ENCODE results near the gene SLC35F5. TPM values are rescaled to one million over a fixed set of nuclear protein-coding genes. Genes with fewer than 3 reads are reported as not detected.
"Not testable (repeated sequence)": the region's sequence is repeated elsewhere in the genome, so short reads cannot be mapped to it uniquely, and the experiment has no call there.

SLC35F5 gene
- total RNA-seq, 1 experiment from 2014 or later: 90.9 TPM

- DNase-seq (ENCODE audit: low spot score): peak; percentile 35
Observed at GRCh38 chr2:113755835-113756354, 547 bp downstream of the SLC35F5 start.

DNA sequence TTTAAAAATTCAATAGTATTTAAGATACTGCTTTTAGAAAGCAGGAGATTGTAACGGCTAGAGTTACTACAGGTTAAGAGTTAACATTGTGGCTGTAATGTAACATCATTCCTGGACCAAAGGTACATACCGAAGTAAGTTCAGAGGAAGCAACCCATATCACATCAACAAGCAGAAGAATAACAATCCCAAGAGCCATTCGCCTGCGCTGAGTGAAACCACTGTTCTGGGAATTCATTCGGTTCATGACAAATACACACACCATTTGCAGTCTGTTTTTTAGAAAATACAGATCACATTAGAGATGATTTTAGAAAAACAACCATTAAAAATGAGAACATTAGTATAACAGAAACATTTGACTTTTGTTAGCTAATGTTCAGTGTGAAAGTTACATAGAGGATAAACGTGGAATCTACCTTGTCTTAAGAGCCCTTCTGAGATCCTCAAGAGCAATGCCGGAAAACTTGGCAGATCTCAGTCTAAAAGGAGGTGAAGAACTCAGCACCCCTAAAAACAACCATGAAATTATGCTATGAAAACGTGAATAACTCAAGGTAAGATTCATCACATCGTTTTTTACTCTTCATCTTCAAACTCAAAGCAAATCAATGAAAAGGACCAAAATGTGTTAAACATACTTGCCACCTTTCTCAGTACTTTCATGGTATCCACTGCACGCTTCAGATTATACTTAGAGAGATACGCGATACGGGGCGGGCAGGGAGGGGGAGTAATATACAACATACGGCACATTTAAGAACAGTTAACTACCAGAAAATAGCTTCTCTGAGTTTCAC lies 1.2 kb downstream of the SLC35F5 start:
- no peak for DNase-seq (ENCODE audit: low spot score)

DNA sequence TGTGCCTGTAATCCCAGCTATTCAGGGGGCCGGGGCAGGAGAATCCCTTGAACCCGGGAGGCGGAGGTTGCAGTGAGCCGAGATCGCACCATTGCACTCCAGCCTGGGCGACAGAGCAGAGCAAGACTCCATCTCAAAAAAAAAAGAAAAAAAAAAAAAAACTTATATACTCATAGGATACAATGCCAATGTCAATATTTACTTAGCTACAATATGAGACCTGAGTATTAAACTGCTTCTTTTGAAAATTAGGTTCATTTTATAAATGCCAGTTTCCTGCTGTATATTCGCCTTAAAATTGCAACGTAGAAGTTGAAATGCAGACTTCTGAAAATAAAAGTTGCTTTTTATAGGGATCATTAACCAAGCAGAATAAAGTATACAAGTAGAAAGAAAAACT lies 2.3 kb downstream of the SLC35F5 start:
- DNase-seq (ENCODE audit: low spot score): no peak

GRCh38 chr2:113750385-113750784 lies 6.1 kb downstream of the SLC35F5 start:
- DNase-seq (ENCODE audit: low spot score): no peak

DNA sequence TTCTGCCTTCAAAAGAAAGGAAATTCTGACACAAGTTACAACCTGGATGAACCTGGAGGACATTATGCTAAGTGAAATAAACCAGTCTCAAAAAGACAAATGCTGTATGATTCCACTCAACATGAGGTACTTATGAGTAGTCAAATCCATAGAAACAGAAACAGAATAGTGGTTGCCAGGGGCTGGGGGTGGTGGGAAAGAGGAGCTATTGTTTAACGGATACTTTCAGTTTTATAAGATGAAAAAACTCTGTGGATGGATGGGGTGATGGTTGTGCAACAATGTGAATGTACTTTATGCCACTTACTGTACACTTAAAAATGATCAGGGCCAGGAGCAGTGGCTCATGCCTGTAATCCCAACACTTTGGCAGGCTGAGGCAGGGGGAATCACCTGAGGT lies 15.4 kb downstream of the SLC35F5 start:
- DNase-seq (ENCODE audit: low spot score): no peak

DNA sequence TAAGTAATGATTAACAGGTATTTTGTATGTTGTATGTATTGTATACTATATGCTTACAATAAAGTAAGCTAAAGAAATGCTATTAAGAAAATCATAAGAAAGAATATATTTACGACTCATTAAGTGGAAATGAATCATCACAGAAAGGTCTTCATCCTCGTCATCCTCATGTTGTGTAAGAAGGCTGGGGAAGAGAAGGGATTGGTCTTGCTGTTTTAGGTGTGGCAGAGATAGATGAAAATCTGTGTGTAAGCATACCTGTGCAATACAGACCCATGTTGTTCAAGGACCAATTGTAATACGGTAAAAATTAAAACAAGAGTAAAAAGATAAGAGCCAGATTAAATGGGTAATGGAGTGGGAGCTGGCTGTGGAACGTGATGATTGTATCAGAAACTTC lies 16.6 kb downstream of the SLC35F5 start:
- DNase-seq (ENCODE audit: low spot score): no peak

DNA sequence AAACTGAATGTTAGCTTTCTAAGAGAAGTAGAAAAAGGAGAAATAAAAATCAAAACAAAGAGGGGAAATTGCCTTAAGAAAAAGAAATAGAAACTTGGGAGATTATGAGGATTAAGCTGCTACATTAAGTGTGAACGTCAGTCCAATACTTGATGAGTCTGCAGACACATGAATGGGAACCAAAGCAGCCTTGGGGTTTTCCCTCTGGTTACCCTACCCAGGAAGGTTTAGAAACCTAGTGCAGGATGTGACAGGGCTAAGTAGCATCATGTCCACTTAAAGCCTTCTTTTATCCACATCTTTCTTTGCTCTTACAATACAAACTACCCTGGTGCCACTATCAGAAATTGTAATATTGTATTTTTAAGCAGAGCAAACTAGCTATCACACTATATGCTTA lies 22.3 kb downstream of the SLC35F5 start:
- no peak for DNase-seq (ENCODE audit: low spot score)

- DNase-seq (ENCODE audit: low spot score): no peak
Observed at GRCh38 chr2:113724010-113724409, 32.4 kb downstream of the SLC35F5 start.

DNA sequence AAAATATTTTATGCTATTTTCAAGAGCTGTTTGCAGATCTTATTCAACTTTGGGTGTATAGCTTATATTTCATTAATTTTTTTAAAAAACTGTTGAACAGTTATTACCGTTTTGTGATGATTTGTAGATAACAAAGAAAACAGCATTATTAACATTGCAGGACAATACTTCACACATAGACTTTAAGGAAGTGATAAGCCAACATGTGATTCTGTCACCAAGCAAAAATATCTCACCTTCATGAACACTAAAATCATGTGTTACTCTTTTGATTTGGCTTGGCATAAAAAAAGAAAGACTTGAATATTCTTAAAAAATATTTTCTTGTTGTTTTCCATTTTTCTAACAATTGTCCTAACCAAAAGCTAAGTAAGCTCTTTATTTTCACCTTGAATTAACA lies 33.0 kb downstream of the SLC35F5 start:
- no peak for DNase-seq (ENCODE audit: low spot score)

- DNase-seq (ENCODE audit: low spot score): no peak
Observed at GRCh38 chr2:113720167-113720566, 36.3 kb downstream of the SLC35F5 start.

GRCh38 chr2:113716291-113716690 lies 40.2 kb downstream of the SLC35F5 start:
- DNase-seq (ENCODE audit: low spot score): no peak

- DNase-seq (ENCODE audit: low spot score): no peak
Observed at GRCh38 chr2:113712941-113713340, 43.5 kb downstream of the SLC35F5 start.

- no peak for DNase-seq (ENCODE audit: low spot score)
Observed at GRCh38 chr2:113711851-113712250, 44.6 kb downstream of the SLC35F5 start.

- no peak for DNase-seq (ENCODE audit: low spot score)
Observed at GRCh38 chr2:113709022-113709421, 47.4 kb downstream of the SLC35F5 start.

GRCh38 chr2:113707106-113707505 lies 49.3 kb downstream of the SLC35F5 start:
- DNase-seq (ENCODE audit: low spot score): no peak

DNA sequence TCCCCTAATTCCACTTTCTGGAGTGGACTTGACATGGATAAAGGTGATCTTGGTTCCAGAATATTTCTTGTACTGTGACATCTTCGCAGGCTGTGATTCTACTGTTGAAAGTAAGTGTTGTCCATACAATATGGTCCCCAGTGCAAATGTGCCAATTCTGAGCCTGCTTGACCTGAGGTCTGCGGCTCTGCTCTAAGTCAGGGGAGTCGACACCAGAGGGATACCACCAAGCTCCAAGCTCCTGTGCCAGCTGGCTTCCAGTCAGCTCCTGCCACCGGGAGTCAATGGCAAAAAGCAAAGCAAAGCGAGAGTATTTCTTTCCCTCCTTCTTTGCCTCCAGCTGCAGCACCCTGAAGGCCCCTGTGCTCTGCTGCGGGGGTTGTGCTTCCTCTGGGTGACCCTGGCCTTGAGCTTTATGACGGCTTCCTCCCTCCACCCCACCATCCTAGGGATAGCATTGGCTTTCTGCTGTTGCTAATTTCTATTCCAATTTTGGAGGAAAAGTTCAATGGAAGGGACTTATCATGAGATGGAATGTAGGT lies 50.4 kb downstream of the SLC35F5 start:
- DNase-seq (ENCODE audit: low spot score): no peak

DNA sequence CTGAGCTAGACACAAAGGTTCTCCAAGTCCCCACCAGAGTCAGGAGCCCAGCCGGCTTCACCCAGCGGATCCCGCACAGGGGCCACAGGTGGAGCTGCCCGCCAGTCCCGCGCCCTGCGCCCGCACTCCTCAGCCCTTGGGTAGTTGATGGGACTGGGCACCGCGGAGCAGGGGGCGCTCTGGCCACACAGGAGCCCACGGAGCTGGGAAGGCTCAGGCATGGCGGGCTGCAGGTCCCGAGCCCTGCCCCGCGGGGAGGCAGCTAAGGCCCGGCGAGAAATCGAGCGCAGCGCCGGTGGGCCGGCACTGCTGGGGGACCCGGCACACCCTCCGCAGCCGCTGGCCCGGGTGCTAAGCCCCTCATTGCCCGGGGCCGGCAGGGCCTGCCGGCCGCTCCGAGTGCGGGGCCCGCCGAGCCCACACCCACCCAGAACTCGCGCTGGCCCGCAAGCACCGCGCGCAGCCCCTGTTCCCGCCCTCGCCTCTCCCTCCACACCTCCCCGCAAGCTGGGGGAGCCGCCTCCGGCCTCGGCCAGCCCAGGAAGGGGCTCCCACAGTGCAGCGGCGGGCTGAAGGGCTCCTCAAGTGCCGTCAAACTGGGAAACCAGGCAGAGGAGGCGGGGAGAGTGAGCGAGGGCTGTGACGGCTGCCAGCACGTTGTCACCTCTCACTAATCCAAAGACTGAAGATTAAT lies 52.0 kb downstream of the SLC35F5 start:
- not testable (repeated sequence) for DNase-seq (ENCODE audit: low spot score)

GRCh38 chr2:113703386-113704299 lies 52.8 kb downstream of the SLC35F5 start:
- DNase-seq (ENCODE audit: low spot score): no peak

DNA sequence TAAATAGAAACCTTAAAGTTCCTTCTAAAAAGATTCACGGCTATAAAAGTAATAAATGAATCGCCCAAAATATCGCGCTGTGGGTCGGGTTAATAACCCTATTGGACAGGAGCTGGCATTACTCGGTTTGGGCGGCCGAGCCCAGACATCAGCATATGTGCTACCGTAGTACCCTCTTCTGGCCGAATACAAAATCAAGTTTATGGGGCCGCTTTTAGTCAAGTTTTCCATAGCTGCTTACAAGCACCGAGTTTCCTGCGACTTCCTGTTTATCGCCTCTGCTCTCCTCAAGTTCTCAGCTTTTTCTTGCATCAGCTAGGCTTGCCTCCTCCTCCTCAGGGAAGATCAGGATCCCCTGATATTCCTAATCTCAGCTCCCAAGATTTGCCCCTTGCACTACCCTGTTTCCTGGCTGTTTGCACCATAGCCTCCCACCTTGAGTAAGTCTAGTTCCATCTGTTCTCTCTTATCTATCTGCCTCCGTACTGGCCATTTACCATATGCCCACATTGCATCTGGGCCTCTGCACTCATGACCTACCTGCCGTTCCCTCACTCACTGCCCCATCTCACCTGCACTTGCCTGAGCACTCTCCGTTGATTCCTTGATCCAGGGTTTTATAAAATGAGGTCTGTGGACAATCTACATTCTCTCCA lies 56.1 kb downstream of the SLC35F5 start:
- DNase-seq (ENCODE audit: low spot score): peak; percentile 79

- DNase-seq (ENCODE audit: low spot score): no peak
Observed at GRCh38 chr2:113698892-113699447, 57.5 kb downstream of the SLC35F5 start.

GRCh38 chr2:113698251-113698650 lies 58.2 kb downstream of the SLC35F5 start:
- DNase-seq (ENCODE audit: low spot score): not testable (repeated sequence)

Data from A172 (cell line).